UCSD-AML1 (cell line): ENCODE results near the gene CCDC177.

Source experiments
- DNase-seq: peaks from one replicate; lab custom pipeline; 2025; ENCODE audit not compliant: unreplicated experiment; lab: John Stamatoyannopoulos, UW

CCDC177 gene

DNA sequence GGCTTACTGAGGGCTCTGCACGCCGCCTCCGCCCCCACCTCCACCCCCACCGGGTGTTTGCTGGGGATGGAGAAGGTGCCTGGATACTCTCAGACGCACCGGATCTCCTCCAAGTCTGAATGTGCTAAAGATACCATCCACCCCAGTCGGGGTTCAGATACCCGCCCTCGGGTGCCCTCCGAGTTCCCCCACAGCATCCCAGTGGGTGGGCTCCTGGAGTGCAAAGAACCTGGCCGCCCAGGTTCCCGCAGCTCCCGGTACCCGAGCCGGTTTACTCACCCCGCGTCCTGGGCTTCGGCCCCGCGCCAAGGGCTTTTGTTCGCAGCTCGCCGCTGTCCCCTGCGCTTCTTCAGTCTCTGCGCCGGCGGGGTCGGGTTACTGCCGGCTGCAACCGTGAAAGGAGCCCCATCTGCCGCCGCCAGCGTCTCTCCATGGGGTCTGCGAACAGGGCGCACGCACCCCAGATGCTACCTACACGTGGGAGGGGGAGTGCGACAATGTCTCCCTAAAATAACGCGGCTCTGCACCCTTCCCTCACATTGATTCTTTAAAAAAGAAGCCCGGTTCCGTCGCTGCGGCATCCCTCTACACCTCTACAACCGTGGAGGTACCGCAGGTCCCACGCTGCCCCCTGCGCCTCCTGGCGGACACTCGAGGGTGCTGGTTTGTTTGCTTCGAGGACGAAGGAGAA is at the start of gene CCDC177:
CCDC177 (minus strand) TSS at position 609 of the 691 bp plus-strand sequence. CDS start 1,249 bp downstream, outside the sequence.
- peak; percentile 51 for DNase-seq

DNA sequence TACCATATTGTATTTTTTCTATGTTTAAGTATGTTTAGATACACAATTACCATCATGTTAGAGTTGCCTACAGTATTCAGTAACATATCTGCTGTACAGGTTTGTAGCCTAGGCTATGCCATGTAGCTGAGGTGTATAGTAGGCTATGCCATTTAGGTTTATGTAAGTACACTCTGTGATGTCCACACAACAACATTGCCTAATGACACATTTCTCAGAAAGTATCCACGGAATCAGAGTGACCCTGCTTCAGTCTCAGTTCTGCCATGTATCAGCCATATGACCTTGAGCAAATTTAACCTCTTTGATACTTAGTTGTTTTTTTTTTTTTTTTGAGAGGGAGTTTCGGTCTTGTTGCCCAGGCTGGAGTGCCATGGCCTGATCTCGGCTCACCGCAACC is 49.5 kb upstream of the CCDC177 start:
- no peak for DNase-seq

DNA sequence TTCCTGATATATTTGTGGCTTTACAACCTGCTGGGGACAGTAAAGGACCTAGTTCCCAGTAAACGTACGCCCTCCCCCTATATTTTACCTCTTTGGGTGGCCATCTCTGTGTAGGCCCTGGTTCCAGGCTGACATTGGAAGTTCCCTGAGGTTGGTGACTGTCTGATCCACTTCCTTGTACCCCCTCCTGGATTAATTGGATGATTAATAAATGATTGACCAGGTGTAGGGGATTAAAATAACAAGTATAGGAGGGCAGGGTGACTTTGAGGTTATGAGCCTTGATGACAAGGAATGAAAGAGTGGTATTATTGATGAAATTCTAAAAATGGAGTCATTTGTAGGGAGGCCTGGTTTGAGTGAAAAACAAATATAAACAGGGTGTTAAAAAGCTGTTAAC is 46.3 kb upstream of the CCDC177 start:
- DNase-seq, result no peak

DNA sequence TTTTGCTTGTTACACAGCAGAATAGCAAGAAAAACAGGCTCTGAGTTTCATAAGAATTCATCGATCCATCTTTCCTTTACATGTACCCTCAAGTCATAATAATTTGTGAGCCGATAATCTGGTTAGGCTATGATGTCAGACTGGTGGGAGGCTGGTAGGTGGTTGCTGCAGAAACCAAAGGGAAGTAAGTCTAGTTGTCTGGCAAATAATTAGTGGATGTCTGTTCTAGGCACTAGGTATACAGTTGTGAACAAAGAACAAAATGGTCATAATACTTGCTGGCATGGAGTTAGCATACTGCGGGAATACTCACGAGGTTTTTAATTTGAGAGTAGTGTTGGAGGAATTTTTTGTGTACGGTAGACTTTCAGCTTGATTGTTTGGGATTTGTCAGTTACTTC is 45.5 kb upstream of the CCDC177 start:
- no peak for DNase-seq

DNA sequence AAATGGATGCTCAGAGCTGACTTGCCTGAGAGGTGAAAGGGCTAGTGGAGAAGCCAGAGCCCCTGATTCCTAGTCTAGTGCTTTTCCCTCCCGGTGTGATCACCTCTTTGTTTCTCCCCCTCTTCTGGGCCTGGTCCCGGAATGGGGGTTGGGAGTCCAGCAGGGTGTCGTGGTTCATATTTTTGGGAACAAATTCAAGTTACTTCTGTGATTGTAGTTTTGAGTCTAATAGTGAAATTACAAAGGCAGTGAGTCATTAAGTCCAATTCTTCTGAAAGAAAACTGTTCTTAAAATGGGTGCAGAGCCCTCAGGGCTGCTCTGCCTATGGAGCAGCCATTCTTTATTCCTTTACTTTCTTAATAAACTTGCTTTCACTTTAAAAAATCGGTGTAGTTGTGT is 44.3 kb upstream of the CCDC177 start:
- DNase-seq, result no peak

DNA sequence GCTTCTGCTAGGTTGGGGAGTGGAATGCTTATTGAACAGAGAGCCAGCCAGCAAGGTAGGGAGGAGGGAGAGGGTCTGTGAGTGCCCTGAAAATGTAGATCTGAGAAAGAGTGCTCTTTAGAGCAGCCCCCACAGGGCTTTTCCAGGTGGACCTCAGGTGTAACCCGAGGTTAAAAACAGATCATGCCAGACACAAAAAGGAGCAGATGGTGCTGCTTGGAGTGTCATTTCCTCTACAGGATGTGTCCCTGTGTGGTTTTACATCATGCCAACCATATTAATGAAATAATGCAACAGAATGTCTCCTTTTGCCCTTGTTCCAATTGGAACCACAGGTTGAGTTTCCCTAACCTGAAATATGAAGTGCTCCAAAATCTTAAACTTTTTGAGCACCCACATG is 43.1 kb upstream of the CCDC177 start:
- DNase-seq, result no peak

DNA sequence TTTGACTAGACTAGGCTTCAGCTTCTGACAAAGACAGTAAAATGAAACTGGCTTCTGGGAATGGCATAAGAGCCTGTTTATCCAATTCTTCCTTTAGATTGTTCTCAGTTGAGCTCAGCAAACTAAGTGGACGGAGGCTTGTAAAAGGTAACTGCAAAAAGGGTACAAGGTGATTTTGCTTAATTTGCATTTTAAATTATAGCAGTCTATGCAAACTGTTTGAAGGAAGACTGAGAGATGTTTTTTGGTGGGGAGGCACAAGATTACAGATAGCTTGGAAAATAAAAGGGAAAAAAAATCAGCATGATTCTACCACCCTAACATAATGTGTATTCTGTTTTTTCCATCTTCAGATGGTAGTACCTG is 41.7 kb upstream of the CCDC177 start:
- DNase-seq, result no peak

DNA sequence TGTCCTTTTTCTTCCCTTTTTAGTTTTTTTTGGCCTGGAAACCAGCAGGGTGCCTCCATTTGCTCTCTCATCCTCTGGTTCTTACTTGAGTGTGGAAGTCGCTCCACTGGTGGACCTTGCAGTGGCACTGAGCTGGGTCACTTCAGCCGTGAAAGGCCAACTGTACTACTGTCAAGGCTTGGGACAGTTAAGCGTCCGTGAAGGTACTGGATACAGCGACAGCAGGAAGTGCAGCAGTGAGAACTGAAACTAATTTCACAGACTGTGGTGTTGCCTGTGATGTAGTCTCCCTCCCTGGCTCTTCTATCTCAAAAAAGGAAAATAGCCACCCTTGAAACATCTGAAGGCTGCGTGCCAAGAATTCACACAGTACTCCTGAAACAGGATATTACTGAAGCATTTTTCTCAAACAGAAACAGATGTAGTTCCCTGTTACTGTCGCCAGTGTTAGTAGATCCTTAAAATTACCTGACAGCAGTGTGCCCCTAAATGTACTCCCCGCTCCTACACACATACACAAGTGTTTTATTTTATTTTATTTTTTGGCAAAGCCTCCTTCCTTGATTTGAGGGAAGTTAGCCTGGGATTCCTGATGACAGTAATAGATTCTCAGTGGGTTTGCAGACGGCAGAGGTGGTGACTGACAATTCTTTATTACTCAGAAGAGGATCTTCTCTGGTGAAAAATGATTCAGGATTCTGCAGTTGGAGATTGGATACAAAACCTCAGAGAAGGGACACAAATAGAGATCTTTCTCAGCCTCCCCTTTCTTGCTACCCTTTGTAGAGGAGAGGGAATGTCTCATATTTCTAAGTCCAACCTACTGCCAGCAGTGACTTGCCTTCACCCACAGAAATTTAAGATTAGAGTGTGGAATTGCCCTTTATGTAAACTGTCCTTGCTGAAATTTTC is 41.1 kb upstream of the CCDC177 start:
- DNase-seq, result no peak

DNA sequence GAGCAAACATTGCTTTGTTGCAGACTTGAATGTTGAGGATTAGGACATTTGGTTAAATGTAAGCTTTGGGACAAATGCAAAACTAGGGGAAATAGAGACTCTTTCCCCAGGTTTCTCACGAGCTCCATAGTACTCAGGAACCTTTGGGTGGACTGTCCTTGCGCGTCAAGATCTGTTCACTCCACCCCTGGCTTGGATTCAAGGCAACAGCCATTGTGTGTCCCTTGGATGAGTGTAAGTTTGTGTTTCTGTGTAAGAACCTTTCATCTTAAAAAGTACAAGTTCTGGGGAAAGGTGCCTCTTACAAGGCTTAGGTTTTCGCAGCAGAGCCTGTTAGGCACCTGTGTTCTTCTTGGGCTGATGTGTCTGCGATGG is 40.4 kb upstream of the CCDC177 start:
- no peak for DNase-seq

DNA sequence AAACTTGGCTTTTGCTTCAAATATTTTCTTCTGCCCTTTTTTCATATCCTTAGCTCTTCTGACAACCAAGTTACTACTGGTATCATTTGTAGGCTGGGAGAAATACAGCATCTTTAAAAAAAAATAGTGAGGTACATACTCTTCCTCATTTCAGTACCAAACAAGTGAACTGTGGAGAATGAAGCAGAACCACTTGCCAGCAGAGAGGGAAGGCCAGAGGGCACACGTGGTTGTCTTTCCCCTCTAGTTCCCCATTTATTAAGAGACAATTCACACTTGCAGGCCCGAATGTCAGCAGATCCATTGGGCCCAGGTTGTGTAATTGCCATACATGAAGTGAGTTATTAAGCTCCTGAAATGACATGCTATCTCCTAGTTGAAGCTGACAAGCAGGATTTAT is 39.9 kb upstream of the CCDC177 start:
- peak; percentile 38 for DNase-seq

DNA sequence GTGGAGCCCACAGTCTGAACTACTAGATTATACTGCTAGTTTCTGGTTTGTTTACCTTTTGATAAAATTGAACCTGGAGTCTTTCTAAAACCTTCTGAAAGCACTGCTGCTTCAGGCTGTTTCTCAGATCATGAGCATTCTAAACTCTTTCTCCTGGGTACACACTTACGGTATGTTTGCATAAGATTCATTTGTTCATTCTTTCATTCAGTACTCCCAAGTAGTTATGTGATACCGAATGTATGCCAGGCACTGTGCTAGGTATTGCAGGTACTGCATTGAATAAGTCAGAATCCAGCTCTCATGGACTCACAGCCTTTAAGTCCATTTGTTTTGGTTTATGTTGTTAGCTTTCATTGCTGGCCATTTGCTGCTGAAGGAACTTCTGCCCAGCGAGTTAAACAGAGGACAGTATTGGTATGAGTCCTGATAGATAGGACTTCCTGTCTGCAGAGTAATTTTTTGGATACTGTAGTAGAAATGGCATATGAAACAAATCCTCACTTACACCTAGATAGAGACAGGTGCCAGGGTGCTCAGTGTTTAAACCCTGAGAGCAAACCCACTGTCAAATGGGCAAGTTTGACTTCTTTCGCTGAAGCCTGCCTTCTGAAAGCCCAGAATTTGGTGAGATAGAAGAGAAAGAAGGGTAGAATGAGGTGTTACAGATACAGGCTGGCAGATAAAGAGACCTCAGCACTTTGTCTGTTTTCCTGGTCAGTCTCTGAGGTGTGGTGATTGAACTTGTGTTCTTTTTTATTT is 38.8 kb upstream of the CCDC177 start:
- no peak for DNase-seq

DNA sequence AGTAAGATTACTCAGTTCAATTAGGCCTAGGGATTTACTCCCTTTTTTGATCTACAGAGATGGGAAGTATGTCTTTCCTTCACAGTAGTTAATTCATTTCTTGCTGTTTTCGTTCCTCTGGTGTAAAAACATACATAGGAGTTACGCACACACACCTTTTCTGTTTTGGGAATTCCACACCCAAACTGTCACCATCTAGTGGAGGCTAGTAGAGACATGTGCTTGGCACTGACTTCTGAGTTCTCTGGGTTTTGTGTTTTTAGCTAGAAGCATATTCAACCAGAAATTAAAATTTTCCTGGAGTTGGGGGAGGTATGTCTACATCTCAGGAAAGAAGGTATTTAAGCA is 38.1 kb upstream of the CCDC177 start:
- DNase-seq, result no peak

DNA sequence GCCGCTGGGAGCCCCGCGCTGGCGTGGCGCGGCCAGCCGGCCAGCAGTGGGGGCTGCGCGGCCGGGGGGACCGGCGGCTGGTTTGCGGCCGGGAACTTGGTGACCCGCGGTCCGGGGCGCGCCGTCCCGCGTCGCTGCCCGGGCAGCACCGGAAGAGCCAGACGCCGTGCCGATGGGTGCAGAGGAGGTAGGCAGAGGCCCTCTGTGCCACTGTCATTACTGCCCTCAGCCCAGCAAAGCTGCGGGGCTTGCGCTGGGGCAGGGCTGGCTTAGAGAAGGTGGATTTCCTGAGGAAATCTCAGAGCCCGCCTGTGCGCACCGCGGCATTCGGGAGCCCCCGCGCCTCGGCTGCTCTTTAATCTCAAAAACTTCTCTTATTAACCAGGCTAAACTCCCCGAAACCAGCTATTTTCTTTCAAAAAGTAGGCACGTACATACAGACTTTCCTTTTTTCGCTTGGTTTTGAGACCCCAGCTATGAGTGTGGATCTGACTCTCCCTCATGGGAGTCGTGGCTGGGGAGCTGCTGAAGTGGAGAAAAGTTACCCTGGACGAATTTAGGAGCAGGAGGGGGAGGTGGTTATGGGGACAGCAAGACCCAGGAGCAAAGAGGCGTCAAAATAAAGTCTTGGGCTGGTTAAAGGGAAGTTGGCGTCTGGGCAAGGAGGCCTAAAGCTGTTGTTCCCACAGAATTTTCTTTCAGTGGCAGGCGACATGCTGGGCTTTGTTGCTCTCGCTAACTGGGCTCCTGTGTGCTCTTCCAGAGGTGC is 37.5 kb upstream of the CCDC177 start:
- no peak for DNase-seq

DNA sequence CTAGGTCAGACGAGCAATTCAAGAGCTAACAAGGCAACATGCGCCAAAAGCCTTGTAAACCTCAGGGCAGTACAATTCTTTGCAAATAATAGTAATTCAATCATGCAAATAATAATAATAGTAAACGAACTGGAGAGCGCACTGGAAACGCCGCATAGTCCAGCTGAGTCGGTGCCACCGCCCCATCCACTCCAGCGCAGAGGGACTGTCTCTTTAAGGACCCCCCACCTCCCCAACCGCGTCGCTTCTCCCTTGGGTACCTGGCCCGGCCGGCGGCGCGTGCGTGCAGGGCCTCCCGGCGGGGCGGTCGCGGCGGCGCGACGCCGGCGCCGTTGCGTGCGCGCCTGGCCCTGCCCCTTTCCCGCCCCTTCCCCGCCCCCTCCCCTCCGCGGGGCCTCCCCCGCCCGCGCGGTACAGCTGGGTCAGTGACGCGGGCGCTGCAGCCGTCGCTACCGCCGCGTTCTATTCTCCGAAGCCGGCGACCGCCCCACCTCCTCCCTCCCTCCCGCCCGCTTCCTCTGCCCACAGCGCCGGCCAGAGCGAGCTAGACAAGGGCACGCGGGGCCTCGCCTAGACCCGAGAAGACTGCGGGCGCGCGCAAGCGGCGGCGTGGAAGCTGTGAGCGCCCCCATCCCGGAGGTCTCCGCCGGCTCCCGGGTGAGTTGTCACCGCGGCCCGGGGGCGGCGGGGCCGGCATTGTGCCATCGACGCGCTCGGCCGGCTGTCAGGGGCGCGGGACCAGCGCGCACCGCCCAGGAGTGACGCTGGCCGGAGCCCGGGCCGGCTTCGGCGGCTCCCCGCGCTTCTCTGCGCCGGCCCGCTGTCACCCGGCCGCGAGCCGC is 36.7 kb upstream of the CCDC177 start, which contains the start of gene SUSD6:
SUSD6 (plus strand) TSS at position 425 of the 842 bp plus-strand sequence. CDS start 46,997 bp downstream, outside the sequence.
- peak; percentile 91 for DNase-seq

DNA sequence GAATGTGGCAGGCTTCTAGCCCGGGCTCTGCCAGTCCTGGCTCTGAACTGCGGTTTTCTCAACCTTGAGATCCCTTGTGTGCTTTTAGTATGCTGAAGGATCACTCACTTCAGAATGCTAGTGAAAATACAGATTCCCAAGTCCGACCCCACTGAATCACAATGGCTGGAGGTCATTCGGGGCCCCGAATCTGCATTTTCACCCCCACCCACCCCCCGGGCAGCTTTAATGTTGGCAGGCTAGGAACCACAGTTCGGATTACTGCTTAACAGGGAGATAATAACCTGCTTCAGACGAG is 36.2 kb upstream of the CCDC177 start:
- DNase-seq, result no peak

DNA sequence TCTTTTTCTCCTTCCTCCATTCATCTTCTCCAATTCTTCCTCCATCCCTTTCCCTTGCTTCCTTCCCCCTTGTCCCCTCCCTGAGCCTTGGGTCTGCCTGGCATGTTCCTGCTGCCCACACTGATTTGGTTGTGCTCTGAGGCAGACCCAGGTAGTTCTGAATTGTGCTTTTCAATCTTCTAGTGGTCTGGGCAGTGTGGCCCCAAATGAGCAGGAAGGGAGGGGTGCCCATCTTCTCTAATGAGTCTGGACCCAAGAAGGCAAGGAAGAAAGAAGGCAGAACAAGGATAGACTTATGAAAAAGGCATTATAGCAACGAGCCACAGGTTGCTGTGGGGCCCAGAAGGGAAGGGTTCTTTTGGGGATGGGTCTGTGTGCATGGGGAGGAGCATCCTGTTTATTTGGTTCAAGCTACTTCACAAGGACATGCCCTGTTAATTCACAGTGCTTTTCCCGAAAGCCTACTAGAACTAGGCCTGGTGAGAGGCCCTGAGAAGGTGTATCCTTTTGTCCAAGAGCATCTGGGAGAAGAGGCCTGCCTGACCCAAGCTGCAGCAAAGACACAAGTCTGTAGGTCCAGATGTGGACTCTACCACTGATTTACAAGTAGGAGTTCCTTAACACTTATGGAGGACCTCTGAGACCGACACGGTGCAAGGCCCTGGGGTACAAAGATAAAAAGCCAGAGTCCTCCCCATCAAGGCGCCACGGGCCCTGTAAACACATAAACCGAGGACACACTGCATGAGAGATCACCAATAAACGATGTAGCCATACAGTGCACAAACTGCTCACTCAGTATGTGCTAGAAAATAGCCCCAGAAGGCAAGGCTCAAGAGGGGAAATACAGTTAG is 35.6 kb upstream of the CCDC177 start:
- no peak for DNase-seq

DNA sequence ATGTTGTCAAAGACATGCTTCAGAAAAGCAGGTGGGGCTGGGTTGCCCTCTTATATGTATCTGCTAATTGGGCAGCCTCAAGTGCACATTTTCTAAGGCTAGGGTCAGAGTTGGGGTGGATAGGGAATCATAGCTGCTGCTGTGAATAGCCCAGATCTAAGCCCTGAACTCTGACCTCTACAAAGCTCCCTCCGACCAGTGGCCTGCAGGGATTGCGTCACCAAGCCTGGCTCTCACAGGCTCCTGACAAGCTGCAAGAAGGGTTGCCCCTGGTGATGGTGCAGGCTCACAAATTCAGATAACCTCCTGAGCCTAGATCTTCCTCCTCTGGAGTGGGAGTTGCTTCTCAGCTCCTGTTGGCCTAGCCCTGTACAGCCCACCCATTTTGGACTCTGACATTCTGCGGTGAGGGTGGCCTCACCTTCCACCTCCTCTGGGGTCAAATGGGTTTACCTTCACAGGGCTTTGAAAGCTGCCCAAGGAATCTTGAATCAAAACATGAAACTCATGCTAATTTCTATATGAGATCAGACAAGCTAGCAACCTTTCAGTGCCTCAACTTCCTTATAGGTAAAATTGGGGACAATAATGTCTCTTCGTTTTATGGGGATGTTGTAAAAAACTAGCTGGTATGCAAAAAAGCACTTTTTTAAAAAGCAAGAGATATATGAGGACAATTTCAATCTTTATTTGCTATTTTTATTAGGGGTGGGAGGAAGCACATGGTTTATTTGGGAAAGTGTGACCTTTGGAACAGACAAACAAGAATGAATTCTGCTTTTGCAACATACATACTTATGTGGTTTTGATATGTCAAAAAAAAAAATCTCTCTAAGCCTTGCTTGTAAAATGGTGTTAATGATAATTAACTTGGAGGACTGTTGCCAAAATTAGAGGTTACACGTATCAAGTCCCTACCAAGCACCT is 31.9 kb upstream of the CCDC177 start:
- no peak for DNase-seq

DNA sequence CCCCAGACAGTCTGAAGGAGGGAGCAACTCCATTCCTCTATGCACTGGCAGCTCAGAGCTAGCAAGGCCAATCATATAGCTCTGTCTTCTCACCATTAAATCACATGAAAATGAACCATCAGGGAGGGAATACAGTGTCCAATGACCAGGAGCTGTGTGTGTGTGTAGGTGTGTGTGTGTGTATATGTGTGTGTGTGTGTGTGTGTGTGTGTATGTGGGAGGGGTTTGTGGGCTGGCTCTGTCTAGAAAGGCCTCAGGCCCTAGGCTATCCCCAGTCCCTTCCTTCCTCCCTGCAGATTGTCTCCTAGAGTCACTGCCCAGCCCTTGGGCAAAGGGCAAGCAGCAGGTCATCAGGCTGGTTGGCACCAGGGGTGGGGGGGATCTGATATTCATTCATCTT is 31.1 kb upstream of the CCDC177 start:
- no peak for DNase-seq
